Activated CD8-positive, alpha-beta T cell treated with anti-CD3 and anti-CD28 coated beads for 36 hours (primary cell): ENCODE results near the gene CREBRF. TPM values are rescaled to one million over a fixed set of nuclear protein-coding genes. Genes with fewer than 3 reads are reported as not detected.

ENCODE experiments used
- ATAC-seq: fragments of 200-7000 bp; cut with Tn5 transposase; one replicate; pipeline ENCODE4 v1.10.0; 2021; ENCODE audit warnings: mild to moderate bottlenecking, moderate library complexity
- CTCF ChIA-PET: fragments of 350-600 bp; sonication (Branson Sonifier 250); formaldehyde crosslinking; loops from one replicate; lab custom pipeline; 2021; ENCODE audit warnings: antibody characterized with exemption; lab: Charles Lee
- POLR2A ChIA-PET: fragments of 350-600 bp; sonication (Branson Sonifier 250); formaldehyde crosslinking; loops from one replicate; lab custom pipeline; 2021; ENCODE audit warnings: antibody characterized with exemption; lab: Charles Lee
- DNase-seq: peaks from one replicate; pipeline ENCODE4 v3.0.0-alpha.2; 2020
- H3K27ac Mint-ChIP-seq: one replicate; pipeline ENCODE4 v1.8.0; 2021; ENCODE audit warnings: mild to moderate bottlenecking, mixed read lengths
- H3K27me3 Mint-ChIP-seq: one replicate; pipeline ENCODE4 v1.8.0; 2021; ENCODE audit warnings: mixed read lengths
- H3K36me3 Mint-ChIP-seq: one replicate; pipeline ENCODE4 v1.8.0; 2021; ENCODE audit warnings: low read depth, mixed read lengths
- H3K4me1 Mint-ChIP-seq: one replicate; pipeline ENCODE4 v1.8.0; 2021; ENCODE audit warnings: low read depth, mixed read lengths
- H3K4me3 Mint-ChIP-seq: one replicate; pipeline ENCODE4 v1.8.0; 2021; ENCODE audit warnings: mild to moderate bottlenecking, moderate library complexity, mixed read lengths
- H3K9me3 Mint-ChIP-seq: one replicate; pipeline ENCODE4 v1.8.0; 2021; ENCODE audit warnings: mixed read lengths
- CTCF ChIP-seq: fragments of 200-600 bp; IDR thresholded peaks from one replicate; pipeline ENCODE4 v1.8.0; 2022; ENCODE audit warnings: antibody characterized with exemption, mild to moderate bottlenecking
- intact Hi-C: fragments of 100-400 bp; cut with micrococcal nuclease; formaldehyde crosslinking; loops from one replicate; pipeline ENCODE4 v1.10.0; 2022
- total RNA-seq, 2 experiments: library from RNA; stranded (reverse); gene quantifications; one replicate each; pipeline ENCODE4 v1.2.3, GENCODE V29; 2021

CREBRF gene
- total RNA-seq, 2 experiments from 2014 or later: 9.3 to 10.2 TPM

- no peak for ATAC-seq
- H3K4me1 Mint-ChIP-seq: no peaks in the 10 kb centered on the region
- no peak for DNase-seq
- H3K4me3 Mint-ChIP-seq: no peak overlapping the region
- intact Hi-C loops: no loop called here
- no peaks in the 10 kb centered on the region for H3K27me3 Mint-ChIP-seq
- TF ChIP-seq CTCF: no peak
- H3K9me3 Mint-ChIP-seq: no peaks in the 10 kb centered on the region
- CTCF ChIA-PET: interaction anchor here (0.7 to 1.8 kb wide), 4 partner anchors 122 to 422 kb away, joined by 3 to 8 read pairs (median 3); partner anchors contain the start of gene RPL26L1
- POLR2A ChIA-PET: interaction anchor here (1.2 to 1.4 kb wide), 2 partner anchors 84 to 153 kb away, joined by 3 read pairs; no protein-coding TSS in a partner anchor
- H3K27ac Mint-ChIP-seq: no peak overlapping the region
- H3K36me3 Mint-ChIP-seq: no peaks in the 10 kb centered on the region
These were observed 82.6 kb downstream of the CREBRF start for GRCh38 chr5:173138707-173139106.

GRCh38 chr5:173139631-173140030 is 83.5 kb downstream of the CREBRF start:
- ChIA-PET POLR2A (interaction anchor here (1.2 to 1.4 kb wide), 2 partner anchors 85 to 154 kb away, joined by 3 read pairs; no protein-coding TSS in a partner anchor), CTCF (interaction anchor here (0.6 to 1.8 kb wide), 5 partner anchors 153 to 425 kb away, joined by 3 to 8 read pairs (median 3); partner anchors contain the start of gene RPL26L1)
- intact Hi-C loops: loop anchor here (5.0 kb wide), 1 partner anchor 82 kb away; the partner anchor contains the start of gene CREBRF
- Mint-ChIP-seq H3K36me3 (peaks cover under 1% of the 10 kb centered on the region), H3K27me3 (no peaks in the 10 kb centered on the region), H3K4me1 (peaks cover 5% of the 10 kb centered on the region), H3K27ac (no peak overlapping the region), H3K9me3 (no peaks in the 10 kb centered on the region), H3K4me3 (no peak overlapping the region)
- DNase-seq (no peak), ATAC-seq (no peak)
- no peak for TF ChIP-seq CTCF

GRCh38 chr5:173140769-173141168 is 84.6 kb downstream of the CREBRF start:
- no peak overlapping the region for H3K4me3 Mint-ChIP-seq
- no peaks in the 10 kb centered on the region for H3K27me3 Mint-ChIP-seq
- H3K36me3 Mint-ChIP-seq: peaks cover 5% of the 10 kb centered on the region
- peaks cover 12% of the 10 kb centered on the region for H3K4me1 Mint-ChIP-seq
- ChIA-PET CTCF (interaction anchor here (0.9 to 1.8 kb wide), 3 partner anchors 9 to 156 kb away, joined by 3 to 8 read pairs (median 3); no protein-coding TSS in a partner anchor), POLR2A (interaction anchor here (0.8 to 1.4 kb wide), 2 partner anchors 26 to 157 kb away, joined by 3 to 5 read pairs; partner anchors contain the start of gene ATP6V0E1)
- no peak for TF ChIP-seq CTCF
- no peaks in the 10 kb centered on the region for H3K9me3 Mint-ChIP-seq
- no peak for ATAC-seq
- DNase-seq: no peak
- H3K27ac Mint-ChIP-seq: no peak overlapping the region
- intact Hi-C loops: loop anchor here (5.0 kb wide), 1 partner anchor 83 kb away; the partner anchor contains the start of gene CREBRF

GRCh38 chr5:173143567-173143966 is 87.4 kb downstream of the CREBRF start:
- ChIA-PET POLR2A (interaction anchor here (2.6 kb wide), 1 partner anchor 160 kb away, joined by 24 read pairs; the partner anchor contains the start of gene ATP6V0E1), CTCF (interaction anchor here (0.8 to 2.5 kb wide), 4 partner anchors 8 to 159 kb away, joined by 3 to 14 read pairs (median 7); partner anchors contain the start of gene ATP6V0E1)
- no peak for ATAC-seq
- no peaks in the 10 kb centered on the region for H3K9me3 Mint-ChIP-seq
- H3K27me3 Mint-ChIP-seq: no peaks in the 10 kb centered on the region
- intact Hi-C loops: loop anchor here (5.0 kb wide), 1 partner anchor 86 kb away; the partner anchor contains the start of gene CREBRF
- TF ChIP-seq CTCF: no peak
- H3K36me3 Mint-ChIP-seq: peaks cover 11% of the 10 kb centered on the region
- H3K27ac Mint-ChIP-seq: no peak overlapping the region
- no peak for DNase-seq
- no peak overlapping the region for H3K4me3 Mint-ChIP-seq
- peaks cover 16% of the 10 kb centered on the region for H3K4me1 Mint-ChIP-seq
